Esophagus muscularis mucosa (tissue), 4 donors: ENCODE measurements around the gene IQCM. TPM values are rescaled to one million over a fixed set of nuclear protein-coding genes. Genes with fewer than 3 reads are reported as not detected.

Source experiments
- DNase-seq: peaks from one replicate; pipeline ENCODE4 v3.0.0-alpha.2; 2017; ENCODE audit errors: extremely low spot score
- H3K27ac ChIP-seq, 4 donors: fragments of 200-600 bp; sonication (generic); replicated peaks in 1 of 4; 1 replicate in 3 of 4; 2 replicates in 1 of 4; pipeline ENCODE4 v1.5.1; 2016 to 2019; ENCODE audit warnings: mild to moderate bottlenecking in 1 of 4
- H3K27me3 ChIP-seq, 4 donors: fragments of 200-600 bp; sonication (generic); one replicate each; pipeline versions ENCODE4 v1.5.1 to v1.6.0; 2016 to 2019
- H3K36me3 ChIP-seq, 4 donors: fragments of 200-600 bp; sonication (generic); one replicate each; pipeline ENCODE4 v1.5.1; 2016 to 2019
- H3K4me1 ChIP-seq, 4 donors: fragments of 200-600 bp; sonication (generic); one replicate each; pipeline ENCODE4 v1.5.1; 2016 to 2019
- H3K4me3 ChIP-seq, 4 donors: fragments of 200-600 bp; sonication (generic); 1 replicate in 2 of 4; 2 replicates in 2 of 4; pipeline ENCODE4 v1.5.1; 2016 to 2019; ENCODE audit warnings: mild to moderate bottlenecking in 4 of 4, moderate library complexity in 1 of 4
- H3K9me3 ChIP-seq, 4 donors: fragments of 200-600 bp; sonication (generic); 1 replicate in 3 of 4; 2 replicates in 1 of 4; pipeline ENCODE4 v1.5.1; 2016 to 2019
- CTCF ChIP-seq, 3 experiments: fragments of 200-600 bp in 2 of 3; fragments of 450-650 bp in 1 of 3; sonication (generic) in 2 of 3; IDR thresholded peaks; one replicate each; pipeline ENCODE4 v1.5.1; 2017 to 2019; ENCODE audit warnings: antibody characterized with exemption in 3 of 3, mild to moderate bottlenecking in 2 of 3, moderate library complexity in 1 of 3
- EP300 ChIP-seq: sonication (generic); formaldehyde crosslinking; IDR thresholded peaks from one replicate; pipeline ENCODE4 v1.6.1; 2017; ENCODE audit warnings: antibody characterized with exemption
- POLR2A ChIP-seq: fragments of 450-650 bp; IDR thresholded peaks from one replicate; pipeline ENCODE4 v1.6.1; 2017; ENCODE audit warnings: antibody characterized with exemption, moderate library complexity, mild to moderate bottlenecking, low read depth
- POLR2AphosphoS5 ChIP-seq, 2 donors: sonication (generic); formaldehyde crosslinking; IDR thresholded peaks; one replicate each; pipeline ENCODE4 v1.6.1; 2017; ENCODE audit warnings: antibody characterized with exemption in 2 of 2
- WGBS: methylation state at CpG from one replicate; pipeline ENCODE4 v1.1.5; 2018; 5-methylcytosine and 5-hydroxymethylcytosine counted together
- intact Hi-C: fragments of 100-400 bp; cut with DNase I; formaldehyde crosslinking; loops from one replicate; pipeline ENCODE4 v1.15.1; 2023
- total RNA-seq, 4 donors: library from RNA; depleted of rRNA; stranded (reverse); fragments of >200 nt; gene quantifications; one replicate each; pipeline versions ENCODE4 v1.1.0 to v1.2.1, GENCODE V29; 2016

The IQCM gene
- total RNA-seq, 4 donors from 2014 or later, result not detected

GRCh38 chr4:149549911-149550310 is 265.7 kb downstream of the IQCM start:
- no peak overlapping the region for H3K27ac ChIP-seq
- H3K9me3 ChIP-seq, result no peaks in the 10 kb centered on the region
- H3K4me1 ChIP-seq, result no peaks in the 10 kb centered on the region
- intact Hi-C loops, result no loop called here
- TF ChIP-seq EP300, result no peak
- peak; percentile 19 to 29 (median 28) for TF ChIP-seq CTCF (IDR thresholded peaks at IDR 0.05)
- no peak for DNase-seq
- no peaks in the 10 kb centered on the region for H3K36me3 ChIP-seq
- H3K27me3 ChIP-seq, result no peaks in the 10 kb centered on the region
- no peak overlapping the region for H3K4me3 ChIP-seq

- TF ChIP-seq POLR2A (no peak), CTCF (IDR thresholded peaks at IDR 0.05) (no peak), POLR2AphosphoS5 (IDR thresholded peaks at IDR 0.05) (no peak), EP300 (no peak)
- intact Hi-C loops, result no loop called here
- no peak for DNase-seq
- 61% methylated on average over 2 of the region's 2 CpGs for WGBS
- Histone ChIP-seq H3K4me3 (no peak overlapping the region), H3K36me3 (no peaks in the 10 kb centered on the region), H3K9me3 (peaks cover 0 to 5% (median 0%) of the 10 kb centered on the region in 4 donors), H3K27me3 (no peaks in the 10 kb centered on the region), H3K27ac (no peak overlapping the region), H3K4me1 (peaks cover 0 to 13% (median 11%) of the 10 kb centered on the region in 4 donors)
Measured at GRCh38 chr4:149534779-149535178, 280.9 kb downstream of the IQCM start.

- 40% methylated on average over 3 of the region's 3 CpGs for WGBS
- Histone ChIP-seq H3K4me1 (peaks cover 0 to 13% (median 11%) of the 10 kb centered on the region in 4 donors), H3K4me3 (no peak overlapping the region), H3K27ac (no peak overlapping the region), H3K36me3 (no peaks in the 10 kb centered on the region), H3K27me3 (no peaks in the 10 kb centered on the region), H3K9me3 (no peaks in the 10 kb centered on the region)
- intact Hi-C loops, result no loop called here
- DNase-seq, result no peak
- TF ChIP-seq POLR2AphosphoS5 (IDR thresholded peaks at IDR 0.05), result no peak
Measured at GRCh38 chr4:149531861-149532260, 283.8 kb downstream of the IQCM start.

- Histone ChIP-seq H3K27ac (no peak overlapping the region), H3K36me3 (no peaks in the 10 kb centered on the region), H3K27me3 (no peaks in the 10 kb centered on the region), H3K4me3 (no peak overlapping the region), H3K9me3 (no peaks in the 10 kb centered on the region), H3K4me1 (peaks cover 0 to 10% (median 9%) of the 10 kb centered on the region in 4 donors)
- intact Hi-C loops, result no loop called here
- no peak for DNase-seq
- WGBS, result 83% methylated on average over 2 of the region's 2 CpGs
- TF ChIP-seq POLR2AphosphoS5 (IDR thresholded peaks at IDR 0.05) (no peak), EP300 (no peak), CTCF (IDR thresholded peaks at IDR 0.05) (no peak), POLR2A (no peak)
Measured at GRCh38 chr4:149523039-149523438, 292.6 kb downstream of the IQCM start.

- no peak for TF ChIP-seq POLR2AphosphoS5 (IDR thresholded peaks at IDR 0.05)
- no peak for TF ChIP-seq CTCF (IDR thresholded peaks at IDR 0.05)
- TF ChIP-seq POLR2A, result no peak
- no peak for TF ChIP-seq EP300
- no peak for DNase-seq
- WGBS, result 49% methylated on average over 3 of the region's 3 CpGs
- H3K27ac ChIP-seq, result no peak overlapping the region
- H3K36me3 ChIP-seq, result no peaks in the 10 kb centered on the region
- intact Hi-C loops, result no loop called here
- H3K4me3 ChIP-seq, result no peak overlapping the region
- no peaks in the 10 kb centered on the region for H3K9me3 ChIP-seq
- H3K27me3 ChIP-seq, result no peaks in the 10 kb centered on the region
- H3K4me1 ChIP-seq, result peaks cover 0 to 10% (median 9%) of the 10 kb centered on the region in 4 donors
Measured at GRCh38 chr4:149521611-149522425, 293.8 kb downstream of the IQCM start.
